Fibroblast of lung (primary cell): Measurements from ENCODE around the gene ERICH6B. TPM values are rescaled to one million over a fixed set of nuclear protein-coding genes. Genes with fewer than 3 reads are reported as not detected.

Experiments used
- DNase-seq, 2 donors: peaks; one replicate each; pipeline versions ENCODE4 v3.0.0 to v3.0.0-alpha.2; 2010; ENCODE audit warnings: low read depth in 2 of 2
- H2AFZ ChIP-seq: 2 replicates; pipeline ENCODE4 v1.5.1; 2012; ENCODE audit warnings: low read length, control low read depth, inconsistent platforms
- H3K27ac ChIP-seq: 2 replicates; pipeline ENCODE4 v1.5.1; 2011; ENCODE audit warnings: low read length, control low read depth; ENCODE audit not compliant: insufficient read depth
- H3K27me3 ChIP-seq: 2 replicates; pipeline ENCODE4 v1.5.1; 2011; ENCODE audit warnings: mild to moderate bottlenecking, low read length; ENCODE audit not compliant: control insufficient read depth, insufficient read depth
- H3K36me3 ChIP-seq: 2 replicates; pipeline ENCODE4 v1.5.1; 2011; ENCODE audit warnings: low read length; ENCODE audit not compliant: control insufficient read depth, insufficient read depth
- H3K4me1 ChIP-seq: 2 replicates; pipeline ENCODE4 v1.5.1; 2011; ENCODE audit warnings: low read length; ENCODE audit not compliant: control insufficient read depth, insufficient read depth; ENCODE audit errors: extremely low read depth
- H3K4me2 ChIP-seq: 2 replicates; pipeline ENCODE4 v1.5.1; 2011; ENCODE audit warnings: low read length, control low read depth; ENCODE audit not compliant: insufficient read depth; ENCODE audit errors: extremely low read depth
- H3K4me3 ChIP-seq, 4 experiments: fragments of 200-600 bp in 1 of 4; sonication (generic) in 1 of 4; replicated peaks in 1 of 4; 2 replicates each; pipeline ENCODE4 v1.5.1; 2011 to 2016; ENCODE audit warnings: low read length in 4 of 4, low read depth in 3 of 4, mild to moderate bottlenecking in 3 of 4, control low read depth in 2 of 4, inconsistent platforms in 1 of 4, mixed read lengths in 1 of 4; ENCODE audit not compliant: insufficient read depth in 1 of 4; ENCODE audit errors: control extremely low read depth in 1 of 4
- H3K79me2 ChIP-seq: 2 replicates; pipeline ENCODE4 v1.5.1; 2012; ENCODE audit warnings: mild to moderate bottlenecking, low read length, inconsistent platforms; ENCODE audit not compliant: control insufficient read depth, insufficient read depth
- H3K9ac ChIP-seq: 2 replicates; pipeline ENCODE4 v1.5.1; 2011; ENCODE audit warnings: mild to moderate bottlenecking, low read length, control low read depth; ENCODE audit not compliant: insufficient read depth
- H3K9me3 ChIP-seq: 2 replicates; pipeline ENCODE4 v1.5.1; 2012; ENCODE audit warnings: low read depth, low read length; ENCODE audit not compliant: control insufficient read depth, insufficient read depth
- H4K20me1 ChIP-seq: 2 replicates; pipeline ENCODE4 v1.5.1; 2011; ENCODE audit warnings: low read length; ENCODE audit not compliant: control insufficient read depth, insufficient read depth; ENCODE audit errors: extremely low read depth
- EZH2 ChIP-seq: IDR thresholded peaks from 2 replicates; pipeline ENCODE4 v1.5.1; 2012; ENCODE audit warnings: low read length, control low read depth, mild to moderate bottlenecking; ENCODE audit errors: missing control alignments
- polyA plus RNA-seq, 2 donors: library from polyadenylated mRNA; depleted of rRNA in 1 of 2; stranded (reverse) in 1 of 2; unstranded in 1 of 2; fragments of >200 nt; gene quantifications; 2 replicates each; pipeline ENCODE4 v1.2.1, GENCODE V29; 2011 to 2012; ENCODE audit warnings: missing spikeins in 1 of 2
- total RNA-seq: library from RNA; depleted of rRNA; stranded (reverse); fragments of >200 nt; gene quantifications from 2 replicates; pipeline ENCODE4 v1.2.1, GENCODE V29; 2014
- TF ChIP-seq, protein P1 (sequence below), 2 donors: IDR thresholded peaks in 1 of 2; conservative IDR thresholded peaks in 1 of 2; 1 replicate in 1 of 2; 2 replicates in 1 of 2; pipeline ENCODE4 v1.5.1; 2011 to 2012; ENCODE audit warnings: low read length in 2 of 2, control low read depth in 1 of 2, inconsistent platforms in 1 of 2, low read depth in 1 of 2, mild to moderate bottlenecking in 1 of 2

The ERICH6B gene
- total and polyA plus RNA-seq, 2 donors (not counting 1 experiment from before 2014, with no cell fraction given): not detected

DNA sequence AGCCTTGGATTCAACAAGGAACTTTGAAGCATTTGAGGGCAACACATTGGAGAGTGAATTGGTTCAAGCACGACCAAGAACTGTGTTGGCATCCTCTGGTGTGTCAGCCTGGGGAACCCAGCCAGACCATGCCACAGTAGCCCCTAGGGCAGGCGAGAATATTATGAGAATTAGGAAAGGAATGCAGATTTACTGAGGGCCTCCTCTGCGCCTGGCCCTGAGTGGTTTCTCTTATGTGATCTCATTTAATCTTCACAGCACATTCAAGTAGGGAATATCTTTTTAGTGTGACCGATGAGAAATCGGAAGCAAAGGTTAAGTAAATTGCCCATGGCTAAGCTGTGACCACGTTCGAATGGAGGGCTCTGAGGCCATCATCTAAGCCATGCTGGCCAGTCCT, 15.3 kb upstream of the ERICH6B start:
- Histone ChIP-seq H4K20me1 (no peaks in the 10 kb centered on the region), H3K4me1 (no peaks in the 10 kb centered on the region), H3K27me3 (peaks cover 14% of the 10 kb centered on the region), H3K36me3 (no peaks in the 10 kb centered on the region), H2AFZ (no peak overlapping the region), H3K9ac (no peak overlapping the region), H3K27ac (no peak overlapping the region), H3K4me3 (no peak overlapping the region), H3K79me2 (no peaks in the 10 kb centered on the region), H3K9me3 (no peaks in the 10 kb centered on the region), H3K4me2 (no peak overlapping the region)
- TF ChIP-seq, protein P1, sequence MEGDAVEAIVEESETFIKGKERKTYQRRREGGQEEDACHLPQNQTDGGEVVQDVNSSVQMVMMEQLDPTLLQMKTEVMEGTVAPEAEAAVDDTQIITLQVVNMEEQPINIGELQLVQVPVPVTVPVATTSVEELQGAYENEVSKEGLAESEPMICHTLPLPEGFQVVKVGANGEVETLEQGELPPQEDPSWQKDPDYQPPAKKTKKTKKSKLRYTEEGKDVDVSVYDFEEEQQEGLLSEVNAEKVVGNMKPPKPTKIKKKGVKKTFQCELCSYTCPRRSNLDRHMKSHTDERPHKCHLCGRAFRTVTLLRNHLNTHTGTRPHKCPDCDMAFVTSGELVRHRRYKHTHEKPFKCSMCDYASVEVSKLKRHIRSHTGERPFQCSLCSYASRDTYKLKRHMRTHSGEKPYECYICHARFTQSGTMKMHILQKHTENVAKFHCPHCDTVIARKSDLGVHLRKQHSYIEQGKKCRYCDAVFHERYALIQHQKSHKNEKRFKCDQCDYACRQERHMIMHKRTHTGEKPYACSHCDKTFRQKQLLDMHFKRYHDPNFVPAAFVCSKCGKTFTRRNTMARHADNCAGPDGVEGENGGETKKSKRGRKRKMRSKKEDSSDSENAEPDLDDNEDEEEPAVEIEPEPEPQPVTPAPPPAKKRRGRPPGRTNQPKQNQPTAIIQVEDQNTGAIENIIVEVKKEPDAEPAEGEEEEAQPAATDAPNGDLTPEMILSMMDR (conservative IDR thresholded peaks at IDR 0.05 in 1 of 2, IDR thresholded peaks at IDR 0.05 in 1 of 2; ENCODE audit: low read depth in 1 of 2, low read length in 2 of 2): no peak
- no peak for TF ChIP-seq EZH2
- DNase-seq: peak in 1 of 2 donors; percentile 4

DNA sequence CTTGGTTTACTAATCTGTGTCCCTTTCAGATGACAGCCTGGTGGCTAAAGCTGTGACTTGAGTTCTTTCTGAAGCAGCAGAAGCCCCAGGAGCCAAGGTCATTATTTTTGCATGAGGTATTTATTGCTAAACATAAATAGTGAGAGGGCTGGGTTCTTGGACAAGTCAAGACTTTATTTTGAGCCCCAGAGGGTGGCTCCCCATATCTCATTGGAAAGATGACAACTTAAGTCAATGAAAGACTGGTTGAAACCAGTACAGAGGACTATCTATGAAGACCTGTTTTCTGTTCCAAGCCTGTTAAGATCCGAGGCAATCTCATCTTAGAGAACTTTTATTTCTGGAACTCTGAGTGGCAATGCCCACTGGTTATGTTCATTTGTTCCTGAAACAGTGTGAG, 14.4 kb upstream of the ERICH6B start:
- Histone ChIP-seq H3K27ac (no peak overlapping the region), H3K9me3 (no peaks in the 10 kb centered on the region), H3K27me3 (peaks cover 14% of the 10 kb centered on the region), H3K4me1 (no peaks in the 10 kb centered on the region), H3K36me3 (no peaks in the 10 kb centered on the region), H2AFZ (no peak overlapping the region), H3K4me2 (no peak overlapping the region), H4K20me1 (no peaks in the 10 kb centered on the region), H3K4me3 (no peak overlapping the region), H3K9ac (no peak overlapping the region), H3K79me2 (no peaks in the 10 kb centered on the region)
- DNase-seq: no peak
- no peak for TF ChIP-seq EZH2
- TF ChIP-seq, protein P1 (conservative IDR thresholded peaks at IDR 0.05 in 1 of 2, IDR thresholded peaks at IDR 0.05 in 1 of 2; ENCODE audit: low read depth in 1 of 2, low read length in 2 of 2): no peak

DNA sequence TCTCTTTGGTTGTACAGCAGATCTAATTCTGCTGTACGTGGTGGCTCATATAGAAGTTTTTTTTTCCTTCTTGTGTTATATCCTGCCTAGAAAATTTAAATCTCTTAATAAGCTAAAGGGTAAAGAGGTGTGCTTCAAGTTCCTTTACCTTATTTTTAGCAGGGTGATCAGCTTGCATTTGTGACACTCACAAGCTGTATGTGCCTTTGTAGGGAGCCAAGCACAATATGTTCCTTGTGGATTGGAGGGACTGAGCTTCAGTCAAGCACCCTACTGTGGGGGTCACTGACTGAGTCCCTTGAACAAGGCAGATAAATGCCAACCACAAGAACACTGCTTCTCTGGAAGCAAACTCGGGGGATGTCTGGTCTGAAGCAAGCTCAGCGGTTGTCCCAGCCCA, 12.6 kb upstream of the ERICH6B start:
- no peaks in the 10 kb centered on the region for H3K36me3 ChIP-seq
- H3K9me3 ChIP-seq: no peaks in the 10 kb centered on the region
- TF ChIP-seq EZH2: no peak
- TF ChIP-seq, protein P1 (conservative IDR thresholded peaks at IDR 0.05 in 1 of 2, IDR thresholded peaks at IDR 0.05 in 1 of 2; ENCODE audit: low read depth in 1 of 2, low read length in 2 of 2): no peak

More for the DNA sequence above, 12.6 kb upstream of the ERICH6B start:
- no peak overlapping the region for H3K9ac ChIP-seq
- H2AFZ ChIP-seq: no peak overlapping the region
- no peak for DNase-seq
- H3K4me2 ChIP-seq: no peak overlapping the region
- peaks cover 14% of the 10 kb centered on the region for H3K27me3 ChIP-seq
- H3K4me3 ChIP-seq: no peak overlapping the region
- no peaks in the 10 kb centered on the region for H3K79me2 ChIP-seq
- no peaks in the 10 kb centered on the region for H3K4me1 ChIP-seq
- no peaks in the 10 kb centered on the region for H4K20me1 ChIP-seq
- H3K27ac ChIP-seq: no peak overlapping the region
